Large intestine (tissue), 3 donors: ENCODE data around the gene TMEM38B. TPM values are rescaled to one million over a fixed set of nuclear protein-coding genes. Genes with fewer than 3 reads are reported as not detected.
"Not testable (repeated sequence)": the region's sequence is repeated elsewhere in the genome, so short reads cannot be mapped to it uniquely, and the experiment has no call there.

Experiments used
- DNase-seq, 2 donors: peaks; one replicate each; pipeline versions ENCODE4 v3.0.0 to v3.0.0-alpha.2; 2013
- H3K27ac ChIP-seq: one replicate; pipeline ENCODE4 v1.5.1; 2013; ENCODE audit warnings: low read length
- H3K27me3 ChIP-seq: 2 replicates; pipeline ENCODE4 v1.6.1; 2013; ENCODE audit warnings: low read length; ENCODE audit not compliant: control insufficient read depth, insufficient read depth
- H3K36me3 ChIP-seq: 2 replicates; pipeline ENCODE4 v1.6.1; 2013; ENCODE audit warnings: low read length; ENCODE audit not compliant: control insufficient read depth, insufficient read depth
- H3K4me1 ChIP-seq: one replicate; pipeline ENCODE4 v1.6.1; 2013; ENCODE audit warnings: low read length; ENCODE audit not compliant: control insufficient read depth, insufficient read depth
- H3K4me3 ChIP-seq: one replicate; pipeline ENCODE4 v1.5.1; 2013; ENCODE audit warnings: low read length
- H3K9me3 ChIP-seq: one replicate; pipeline ENCODE4 v1.6.1; 2013; ENCODE audit warnings: mild to moderate bottlenecking, low read depth, low read length, moderate library complexity; ENCODE audit not compliant: control insufficient read depth
- WGBS: methylation state at CpG from one replicate; pipeline ENCODE4 v1.1.5; 2013; ENCODE audit warnings: low lambda C conversion rate; ENCODE audit not compliant: insufficient coverage; 5-methylcytosine and 5-hydroxymethylcytosine counted together
- polyA plus RNA-seq: library from polyadenylated mRNA; unstranded; fragments of 120-200 nt; gene quantifications from one replicate; pipeline ENCODE4 v1.2.1, GENCODE V29; 2013

The TMEM38B gene
- polyA plus RNA-seq, 1 donor, result 38.7 TPM

GRCh38 chr9:105713260-105714019 lies 19.1 kb downstream of the TMEM38B start:
- Histone ChIP-seq H3K4me1 (peaks cover 2% of the 10 kb centered on the region), H3K36me3 (peaks cover 13% of the 10 kb centered on the region), H3K27ac (no peak overlapping the region), H3K27me3 (no peaks in the 10 kb centered on the region), H3K4me3 (no peak overlapping the region), H3K9me3 (peaks cover 7% of the 10 kb centered on the region)
- no CpG with 5 or more reads among the region's 11 CpGs for WGBS
- no peak for DNase-seq

GRCh38 chr9:105714020-105714331 lies 19.6 kb downstream of the TMEM38B start:
- Histone ChIP-seq H3K9me3 (peaks cover 7% of the 10 kb centered on the region), H3K27me3 (no peaks in the 10 kb centered on the region), H3K4me1 (no peaks in the 10 kb centered on the region), H3K4me3 (no peak overlapping the region), H3K27ac (no peak overlapping the region), H3K36me3 (peaks cover 13% of the 10 kb centered on the region)
- no CpG with 5 or more reads among the region's 2 CpGs for WGBS
- DNase-seq, result no peak

- no CpG with 5 or more reads among the region's 1 CpG for WGBS
- H3K27ac ChIP-seq, result no peak overlapping the region
- no peaks in the 10 kb centered on the region for H3K4me1 ChIP-seq
- DNase-seq, result no peak
- no peaks in the 10 kb centered on the region for H3K27me3 ChIP-seq
- H3K4me3 ChIP-seq, result no peak overlapping the region
- H3K36me3 ChIP-seq, result peaks cover 8% of the 10 kb centered on the region
- peaks cover 7% of the 10 kb centered on the region for H3K9me3 ChIP-seq
These were observed 21.8 kb downstream of the TMEM38B start for GRCh38 chr9:105716146-105716545.

GRCh38 chr9:105722099-105722498 lies 27.8 kb downstream of the TMEM38B start:
- 100% methylated on average over 1 of the region's 3 CpGs for WGBS
- Histone ChIP-seq H3K27me3 (no peaks in the 10 kb centered on the region), H3K4me1 (no peaks in the 10 kb centered on the region), H3K4me3 (no peak overlapping the region), H3K27ac (no peak overlapping the region), H3K36me3 (peaks cover 2% of the 10 kb centered on the region), H3K9me3 (no peaks in the 10 kb centered on the region)
- no peak for DNase-seq

- 89% methylated on average over 1 of the region's 2 CpGs for WGBS
These were observed 31.0 kb downstream of the TMEM38B start for GRCh38 chr9:105725370-105725769.

GRCh38 chr9:105728230-105728629 lies 33.9 kb downstream of the TMEM38B start:
- H3K9me3 ChIP-seq, H3K27me3 ChIP-seq, H3K36me3 ChIP-seq, H3K4me1 ChIP-seq, DNase-seq, H3K4me3 ChIP-seq, H3K27ac ChIP-seq: not testable (repeated sequence)
- WGBS, result no CpG with 5 or more reads among the region's 5 CpGs

More at GRCh38 chr9:105725370-105725769, 31.0 kb downstream of the TMEM38B start:
- H3K9me3 ChIP-seq, result no peaks in the 10 kb centered on the region
- no peak overlapping the region for H3K4me3 ChIP-seq
- H3K27ac ChIP-seq, result no peak overlapping the region
- H3K4me1 ChIP-seq, result no peaks in the 10 kb centered on the region
- no peak for DNase-seq
- H3K27me3 ChIP-seq, result no peaks in the 10 kb centered on the region
- peaks cover 4% of the 10 kb centered on the region for H3K36me3 ChIP-seq

GRCh38 chr9:105731420-105731819 lies 37.1 kb downstream of the TMEM38B start:
- H3K27me3 ChIP-seq, H3K4me1 ChIP-seq, H3K27ac ChIP-seq, H3K4me3 ChIP-seq, H3K36me3 ChIP-seq, DNase-seq: not testable (repeated sequence)
- no CpG with 5 or more reads among the region's 2 CpGs for WGBS
- peaks cover 17% of the 10 kb centered on the region for H3K9me3 ChIP-seq

- H3K36me3 ChIP-seq, result peaks cover 21% of the 10 kb centered on the region
- no peak for DNase-seq
- H3K27ac ChIP-seq, result no peak overlapping the region
- H3K4me3 ChIP-seq, result no peak overlapping the region
- peaks cover 31% of the 10 kb centered on the region for H3K9me3 ChIP-seq
- no peaks in the 10 kb centered on the region for H3K4me1 ChIP-seq
- H3K27me3 ChIP-seq, result no peaks in the 10 kb centered on the region
These were observed 41.0 kb downstream of the TMEM38B start for GRCh38 chr9:105735366-105735765.

- no peak for DNase-seq
- H3K36me3 ChIP-seq, result peaks cover 23% of the 10 kb centered on the region
- no peak overlapping the region for H3K4me3 ChIP-seq
- H3K27me3 ChIP-seq, result no peaks in the 10 kb centered on the region
- peaks cover 31% of the 10 kb centered on the region for H3K9me3 ChIP-seq
- no peak overlapping the region for H3K27ac ChIP-seq
- H3K4me1 ChIP-seq, result no peaks in the 10 kb centered on the region
- no CpG with 5 or more reads among the region's 4 CpGs for WGBS
These were observed 42.9 kb downstream of the TMEM38B start for GRCh38 chr9:105737205-105737604.

- Histone ChIP-seq H3K27ac (no peak overlapping the region), H3K4me1 (no peaks in the 10 kb centered on the region), H3K9me3 (peaks cover 8% of the 10 kb centered on the region), H3K4me3 (no peak overlapping the region), H3K27me3 (no peaks in the 10 kb centered on the region), H3K36me3 (peaks cover 17% of the 10 kb centered on the region)
- DNase-seq, result no peak
These were observed 47.7 kb downstream of the TMEM38B start for GRCh38 chr9:105742088-105742487.

- DNase-seq, H3K4me1 ChIP-seq, H3K27ac ChIP-seq, H3K9me3 ChIP-seq, H3K27me3 ChIP-seq, H3K4me3 ChIP-seq: not testable (repeated sequence)
- no CpG with 5 or more reads among the region's 3 CpGs for whole genome bisulfite sequencing
- peaks cover 27% of the 10 kb centered on the region for H3K36me3 ChIP-seq
These were observed 53.0 kb downstream of the TMEM38B start for GRCh38 chr9:105747325-105747724.
